Stimulated activated naive CD8-positive, alpha-beta T cell treated with anti-CD3 and anti-CD28 coated beads, Interleukin-15, amount 100 ng/mL, for 72 hours (primary cell): ENCODE measurements around the gene TCF3.

ENCODE experiments used
- ATAC-seq: fragments of 150-1000 bp; cut with Tn5 transposase; 2 replicates; pipeline ENCODE4 v1.10.0; 2021; ENCODE audit warnings: mild to moderate bottlenecking, moderate library complexity
- DNase-seq, 2 donors: peaks; one replicate each; pipeline ENCODE4 v3.0.0; 2021 to 2022
- H3K27ac Mint-ChIP-seq, 2 donors: one replicate each; pipeline ENCODE4 v1.8.0; 2022; ENCODE audit warnings: mild to moderate bottlenecking in 2 of 2, mixed read lengths in 2 of 2, moderate library complexity in 2 of 2
- H3K27me3 Mint-ChIP-seq: one replicate; pipeline ENCODE4 v1.8.0; 2022; ENCODE audit warnings: mixed read lengths
- H3K4me1 Mint-ChIP-seq: one replicate; pipeline ENCODE4 v1.8.0; 2022; ENCODE audit warnings: mild to moderate bottlenecking, mixed read lengths
- H3K4me3 Mint-ChIP-seq, 2 donors: one replicate each; pipeline ENCODE4 v1.8.0; 2022; ENCODE audit warnings: mild to moderate bottlenecking in 2 of 2, mixed read lengths in 2 of 2, moderate library complexity in 1 of 2
- H3K9me3 Mint-ChIP-seq, 2 donors: one replicate each; pipeline ENCODE4 v1.8.0; 2022; ENCODE audit warnings: mixed read lengths in 2 of 2

The TCF3 gene

GRCh38 chr19:1615156-1615765, 37.2 kb downstream of the TCF3 start:
- DNase-seq: no peak
- no peak overlapping the region for H3K27ac Mint-ChIP-seq
- no peaks in the 10 kb centered on the region for H3K27me3 Mint-ChIP-seq
- no peak for ATAC-seq
- no peaks in the 10 kb centered on the region for H3K9me3 Mint-ChIP-seq
- no peak overlapping the region for H3K4me3 Mint-ChIP-seq
- peaks cover 66% of the 10 kb centered on the region for H3K4me1 Mint-ChIP-seq

- no peak for DNase-seq
Measured at GRCh38 chr19:1613808-1614570, 38.4 kb downstream of the TCF3 start.

GRCh38 chr19:1613146-1613545, 39.3 kb downstream of the TCF3 start:
- Mint-ChIP-seq H3K4me3 (no peak overlapping the region), H3K9me3 (no peaks in the 10 kb centered on the region), H3K4me1 (peaks cover 79% of the 10 kb centered on the region), H3K27ac (peak overlapping the region in 1 of 2 donors; percentile 92), H3K27me3 (no peaks in the 10 kb centered on the region)
- ATAC-seq (no peak), DNase-seq (no peak)

More at GRCh38 chr19:1613808-1614570, 38.4 kb downstream of the TCF3 start:
- Mint-ChIP-seq H3K4me1 (peaks cover 79% of the 10 kb centered on the region), H3K27me3 (no peaks in the 10 kb centered on the region), H3K27ac (peak overlapping the region in 1 of 2 donors; percentile 55), H3K4me3 (no peak overlapping the region), H3K9me3 (no peaks in the 10 kb centered on the region)
- ATAC-seq: no peak

DNA sequence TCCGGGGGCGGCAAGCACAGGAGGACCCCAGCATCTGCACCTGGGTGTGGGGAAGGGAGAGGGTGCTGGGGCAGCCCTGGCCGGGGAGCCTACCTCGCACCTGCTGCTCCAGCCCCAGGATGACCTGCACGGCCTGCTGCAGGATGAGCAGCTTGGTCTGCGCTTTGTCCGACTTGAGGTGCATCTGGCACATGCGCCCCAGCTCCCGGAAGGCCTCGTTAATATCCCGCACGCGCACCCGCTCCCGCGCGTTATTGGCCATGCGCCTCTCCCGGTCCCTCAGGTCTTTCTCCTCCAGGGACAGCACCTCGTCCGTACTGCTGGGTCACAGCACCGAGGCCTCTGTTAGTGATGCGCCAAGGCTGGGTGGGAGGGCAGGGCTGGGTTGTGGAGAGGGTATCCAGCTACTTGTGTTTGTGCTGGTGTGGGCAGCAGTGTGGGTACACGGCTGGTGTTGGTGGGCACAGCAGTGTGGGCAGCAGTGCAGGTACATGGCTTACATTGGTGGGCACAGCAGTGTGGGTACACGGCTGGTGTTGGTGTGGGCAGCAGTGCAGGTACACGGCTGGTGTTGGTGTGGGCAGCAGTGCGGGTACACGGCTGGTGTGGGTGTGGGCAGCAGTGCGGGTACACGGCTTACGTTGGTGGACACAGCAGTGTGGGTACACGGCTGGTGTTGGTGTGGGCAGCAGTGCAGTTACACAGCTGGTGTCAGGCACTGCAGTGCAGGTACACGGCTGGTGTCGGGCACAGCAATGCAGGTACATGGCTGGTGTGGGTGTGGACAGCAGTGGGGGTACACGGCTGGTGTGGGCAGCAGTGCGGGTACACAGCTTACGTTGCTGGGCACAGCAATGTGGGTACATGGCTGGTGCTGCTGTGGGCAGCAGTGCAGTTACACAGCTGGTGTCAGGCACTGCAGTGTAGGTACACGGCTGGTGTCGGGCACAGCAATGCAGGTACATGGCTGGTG, 40.0 kb downstream of the TCF3 start:
- Mint-ChIP-seq H3K4me1 (peaks cover 72% of the 10 kb centered on the region), H3K27ac (no peak overlapping the region), H3K9me3 (no peaks in the 10 kb centered on the region), H3K27me3 (no peaks in the 10 kb centered on the region), H3K4me3 (no peak overlapping the region)
- DNase-seq (no peak), ATAC-seq (no peak)

DNA sequence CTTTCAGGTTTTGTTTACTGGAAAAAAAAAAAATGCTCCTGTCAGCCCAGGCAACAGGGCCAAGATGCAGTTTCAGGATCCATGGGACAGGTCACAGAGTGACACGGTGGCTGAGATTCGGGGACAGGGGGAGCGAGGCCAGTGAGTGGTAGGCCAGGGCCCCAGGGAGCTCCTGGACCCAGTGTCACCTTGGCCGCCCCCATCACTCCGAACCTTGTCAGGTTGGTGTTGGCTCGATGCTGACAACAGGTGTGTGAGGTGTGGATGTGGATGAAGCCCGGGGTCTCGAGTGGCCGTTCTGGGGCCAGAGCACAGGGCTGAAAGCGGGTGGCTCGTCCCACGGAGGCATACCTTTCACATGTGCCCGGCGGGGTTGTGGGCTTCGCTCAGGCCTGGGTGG, 41.1 kb downstream of the TCF3 start:
- Mint-ChIP-seq H3K4me1 (peaks cover 67% of the 10 kb centered on the region), H3K27ac (peak overlapping the region in 1 of 2 donors; percentile 19)
- ATAC-seq: no peak

DNA sequence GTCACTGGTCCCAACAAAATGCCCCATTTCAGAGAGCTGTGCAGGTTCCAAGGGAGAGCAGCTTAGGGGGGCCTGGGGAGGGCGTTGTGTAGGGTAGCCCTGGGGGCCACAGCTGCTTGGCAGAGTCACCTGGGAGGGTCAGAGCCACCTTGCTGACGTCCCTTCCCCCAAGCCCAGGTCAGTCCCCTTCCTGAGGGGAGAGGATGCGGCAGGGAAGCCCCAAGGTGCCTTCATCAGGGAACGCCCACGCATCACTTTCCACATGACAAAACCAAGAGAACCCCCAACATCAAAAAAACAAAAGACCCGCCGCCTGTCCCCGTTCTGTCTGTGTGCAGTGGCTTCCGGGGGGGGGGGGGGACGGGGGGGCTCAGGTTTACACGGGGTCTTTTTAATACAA, 41.8 kb downstream of the TCF3 start:
- no peaks in the 10 kb centered on the region for H3K27me3 Mint-ChIP-seq
- DNase-seq: no peak
- peak overlapping the region in 1 of 2 donors; percentile 42 for H3K27ac Mint-ChIP-seq
- H3K9me3 Mint-ChIP-seq: no peaks in the 10 kb centered on the region
- H3K4me1 Mint-ChIP-seq: peaks cover 74% of the 10 kb centered on the region
- ATAC-seq: no peak
- H3K4me3 Mint-ChIP-seq: peak overlapping the region in 1 of 2 donors; percentile 57

More for the DNA sequence above, 41.1 kb downstream of the TCF3 start:
- no peaks in the 10 kb centered on the region for H3K9me3 Mint-ChIP-seq
- H3K4me3 Mint-ChIP-seq: no peak overlapping the region
- no peaks in the 10 kb centered on the region for H3K27me3 Mint-ChIP-seq
- no peak for DNase-seq

- Mint-ChIP-seq H3K27ac (peak overlapping the region in 1 of 2 donors; percentile 82), H3K9me3 (no peaks in the 10 kb centered on the region), H3K4me1 (peaks cover 77% of the 10 kb centered on the region), H3K27me3 (no peaks in the 10 kb centered on the region), H3K4me3 (peak overlapping the region in 1 of 2 donors; percentile 33)
- no peak for ATAC-seq
- DNase-seq: no peak
Measured at GRCh38 chr19:1609680-1610474, 42.5 kb downstream of the TCF3 start.

DNA sequence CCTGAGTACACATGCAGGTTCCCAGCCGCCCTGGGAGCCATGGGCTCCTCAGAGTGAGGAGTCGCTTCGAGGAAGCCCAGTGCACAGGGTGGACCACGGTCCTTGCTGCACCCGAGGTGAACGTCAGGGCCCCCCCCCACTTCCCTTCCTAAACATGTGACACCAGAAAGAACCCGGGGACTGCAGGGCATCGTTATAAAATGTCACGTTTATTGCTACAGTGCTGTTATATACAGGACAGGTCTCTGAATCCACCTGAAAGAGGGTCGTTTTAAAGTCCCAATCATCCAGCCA, 43.4 kb downstream of the TCF3 start:
- DNase-seq (no peak), ATAC-seq (no peak)
- H3K9me3 Mint-ChIP-seq: no peaks in the 10 kb centered on the region
- H3K4me1 Mint-ChIP-seq: peaks cover 76% of the 10 kb centered on the region
- H3K27me3 Mint-ChIP-seq: no peaks in the 10 kb centered on the region
- peak overlapping the region in 1 of 2 donors; percentile 6 for H3K27ac Mint-ChIP-seq
- H3K4me3 Mint-ChIP-seq: peak overlapping the region in 1 of 2 donors; percentile 23

- Mint-ChIP-seq H3K4me1 (peaks cover 77% of the 10 kb centered on the region), H3K27me3 (no peaks in the 10 kb centered on the region), H3K4me3 (peak overlapping the region; percentile 37 to 70), H3K9me3 (no peaks in the 10 kb centered on the region), H3K27ac (peak overlapping the region in 1 of 2 donors; percentile 79)
- ATAC-seq (no peak), DNase-seq (no peak)
Measured at GRCh38 chr19:1608359-1609102, 43.9 kb downstream of the TCF3 start.

DNA sequence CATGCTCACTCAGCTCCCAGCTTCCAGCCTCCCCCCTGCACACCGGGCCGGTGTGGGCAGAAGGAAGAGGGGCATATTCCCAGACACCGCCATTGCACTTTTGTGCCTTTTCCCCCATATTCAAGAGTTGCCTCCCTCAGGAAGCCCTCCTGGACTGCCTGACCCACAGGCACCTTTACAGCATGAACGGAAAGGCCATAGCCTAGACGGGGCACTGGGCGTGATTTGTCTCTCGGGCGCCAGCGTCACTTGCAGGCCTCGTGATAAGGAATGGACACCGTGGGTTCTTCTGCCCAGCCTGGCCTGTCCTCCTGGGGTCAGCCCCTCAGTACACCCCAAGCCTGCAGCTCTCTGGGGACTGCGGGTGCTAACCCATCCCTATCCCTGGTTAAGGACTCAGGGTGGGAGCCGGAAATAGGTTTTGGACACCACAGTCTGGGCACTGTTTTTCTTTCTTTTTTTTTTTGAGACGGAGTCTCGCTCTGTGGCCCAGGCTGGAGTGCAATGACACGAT, 46.2 kb downstream of the TCF3 start:
- H3K4me3 Mint-ChIP-seq: peak overlapping the region; percentile 95 to 96
- no peaks in the 10 kb centered on the region for H3K9me3 Mint-ChIP-seq
- ATAC-seq (no peak), DNase-seq (no peak)
- H3K4me1 Mint-ChIP-seq: peaks cover 71% of the 10 kb centered on the region
- H3K27me3 Mint-ChIP-seq: no peaks in the 10 kb centered on the region
- peak overlapping the region; percentile 98 to 99 for H3K27ac Mint-ChIP-seq

GRCh38 chr19:1605236-1606137, 46.9 kb downstream of the TCF3 start, which contains the start of gene UQCR11:
TSS of gene UQCR11 (minus strand) at chr19:1605462. CDS start at chr19:1605409, 53 bp downstream.
- Mint-ChIP-seq H3K9me3 (no peaks in the 10 kb centered on the region), H3K27ac (peak within 1 kb of the TSS; percentile 98 to 99), H3K27me3 (no peaks in the 10 kb centered on the region), H3K4me3 (peak within 1 kb of the TSS; percentile 95 to 96), H3K4me1 (peaks cover 68% of the 10 kb centered on the region)
- ATAC-seq (peak; percentile 93), DNase-seq (peak; percentile 91 to 95)

DNA sequence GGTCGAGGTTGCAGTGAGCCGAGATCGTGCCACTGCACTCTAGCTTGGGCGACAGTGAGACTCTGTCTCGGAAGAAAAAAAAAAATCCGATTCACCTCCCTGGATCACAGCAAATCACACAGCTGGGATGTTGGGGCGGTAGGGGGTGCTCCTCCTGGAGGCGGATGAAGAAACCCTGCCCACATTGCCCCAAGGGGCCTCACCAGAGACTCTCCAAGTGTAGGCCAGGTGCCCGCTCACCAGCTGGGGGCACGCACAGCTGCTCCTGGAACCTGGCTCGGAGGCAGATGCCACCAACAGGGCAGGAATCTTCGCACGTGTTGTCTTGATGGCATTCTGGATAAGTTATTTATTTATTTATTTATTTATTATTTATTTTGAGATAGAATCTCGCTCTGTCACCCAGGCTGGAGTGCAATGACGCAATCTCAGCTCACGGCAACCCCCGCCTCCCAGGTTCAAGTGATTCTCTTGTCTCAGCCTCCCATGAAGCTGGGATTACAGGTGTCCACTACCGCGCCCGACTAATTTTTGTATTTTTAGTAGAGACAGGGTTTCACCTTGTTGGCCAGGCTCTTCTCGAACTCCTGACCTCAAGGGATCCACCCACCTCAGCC, 50.2 kb downstream of the TCF3 start:
- Mint-ChIP-seq H3K4me3 (no peak overlapping the region), H3K27ac (peak overlapping the region in 1 of 2 donors; percentile 82), H3K9me3 (no peaks in the 10 kb centered on the region), H3K4me1 (peaks cover 49% of the 10 kb centered on the region), H3K27me3 (no peaks in the 10 kb centered on the region)
- ATAC-seq: no peak
- DNase-seq: no peak

- Mint-ChIP-seq H3K27ac (no peak overlapping the region), H3K4me1 (peaks cover 47% of the 10 kb centered on the region), H3K27me3 (no peaks in the 10 kb centered on the region), H3K9me3 (no peaks in the 10 kb centered on the region), H3K4me3 (no peak overlapping the region)
- DNase-seq (no peak), ATAC-seq (no peak)
Measured at GRCh38 chr19:1601613-1602064, 50.8 kb downstream of the TCF3 start.
